GM12878 (cell line): ENCODE results near the gene BORCS8.

Experiments
- CTCF ChIP-seq, 3 experiments: IDR thresholded peaks in 2 of 3; conservative IDR thresholded peaks in 1 of 3; 2 replicates each; pipeline ENCODE4 v1.5.1; 2011; ENCODE audit warnings: low read depth in 3 of 3, low read length in 3 of 3, mild to moderate bottlenecking in 3 of 3, control low read depth in 2 of 3, moderate library complexity in 2 of 3, inconsistent platforms in 1 of 3, mixed read lengths in 1 of 3; ENCODE audit not compliant: control insufficient read depth in 2 of 3, insufficient read depth in 1 of 3; ENCODE audit errors: extremely low read depth in 1 of 3
- NR2C2 ChIP-seq: IDR thresholded peaks from 2 replicates; pipeline ENCODE4 v1.6.1; 2011; ENCODE audit warnings: borderline replicate concordance, low read depth; ENCODE audit not compliant: control insufficient read depth, insufficient read length
- POLR2A ChIP-seq: IDR thresholded peaks from 2 replicates; pipeline ENCODE4 v1.6.1; 2011; ENCODE audit warnings: low read depth, mild to moderate bottlenecking, low read length
- SMC3 ChIP-seq: IDR thresholded peaks from 2 replicates; pipeline ENCODE4 v1.6.1; 2011; ENCODE audit warnings: low read length, improper control_type of control experiment, borderline replicate concordance
- TF ChIP-seq, protein P1 (sequence below): IDR thresholded peaks from 2 replicates; pipeline ENCODE4 v1.6.1; 2011; ENCODE audit warnings: mild to moderate bottlenecking, low read depth, low read length, moderate library complexity; ENCODE audit not compliant: insufficient replicate concordance

DNA sequence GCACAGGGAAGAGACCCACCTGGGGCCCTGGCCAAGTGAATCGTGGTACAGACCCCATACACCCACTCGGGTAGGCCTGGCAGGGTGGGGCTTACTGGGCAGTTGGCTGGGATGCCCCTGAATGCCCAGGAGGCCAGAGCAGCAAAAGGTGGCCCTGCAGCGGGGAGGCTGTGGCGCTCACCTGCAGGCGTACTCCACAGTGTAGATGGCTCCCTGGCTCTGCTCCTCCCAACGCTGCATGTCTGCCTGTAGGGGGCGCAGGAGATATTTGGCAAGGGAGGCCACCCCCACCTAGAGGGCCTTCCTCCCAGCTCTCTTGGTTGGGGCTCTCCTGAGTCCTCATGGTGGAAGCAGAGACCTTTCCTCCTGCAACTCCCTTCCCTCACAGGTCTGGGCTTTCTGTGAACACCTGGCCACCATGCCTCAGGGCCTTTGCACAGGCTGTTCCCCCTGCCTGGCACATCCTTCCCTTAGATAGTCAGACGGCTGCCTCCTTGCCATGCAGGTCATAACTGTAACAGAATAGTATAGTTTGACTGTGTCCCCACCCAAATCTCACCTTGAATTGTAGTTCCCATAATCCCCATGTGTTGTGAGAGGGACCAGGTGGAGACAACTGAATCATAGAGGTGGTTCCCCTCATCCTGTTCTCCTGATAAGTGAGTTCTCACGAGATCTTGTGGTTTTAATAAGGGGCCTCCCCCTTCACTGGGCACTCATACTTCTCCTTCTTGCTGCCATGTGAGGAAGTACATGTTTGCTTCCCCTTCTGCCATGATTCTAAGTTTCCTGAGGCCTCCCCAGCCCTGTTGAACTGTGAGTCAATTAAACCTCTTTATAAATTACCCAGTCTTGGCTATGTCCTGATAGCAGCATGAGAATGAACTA lies 5.9 kb downstream of the BORCS8 start:
- TF ChIP-seq NR2C2: no peak
- TF ChIP-seq, protein P1, sequence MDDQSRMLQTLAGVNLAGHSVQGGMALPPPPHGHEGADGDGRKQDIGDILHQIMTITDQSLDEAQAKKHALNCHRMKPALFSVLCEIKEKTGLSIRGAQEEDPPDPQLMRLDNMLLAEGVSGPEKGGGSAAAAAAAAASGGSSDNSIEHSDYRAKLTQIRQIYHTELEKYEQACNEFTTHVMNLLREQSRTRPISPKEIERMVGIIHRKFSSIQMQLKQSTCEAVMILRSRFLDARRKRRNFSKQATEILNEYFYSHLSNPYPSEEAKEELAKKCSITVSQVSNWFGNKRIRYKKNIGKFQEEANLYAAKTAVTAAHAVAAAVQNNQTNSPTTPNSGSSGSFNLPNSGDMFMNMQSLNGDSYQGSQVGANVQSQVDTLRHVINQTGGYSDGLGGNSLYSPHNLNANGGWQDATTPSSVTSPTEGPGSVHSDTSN: no peak
- no peak for TF ChIP-seq POLR2A
- peak; percentile 32; the same call in 1 of the 2 replicates for TF ChIP-seq SMC3
- peak; percentile 36 to 70 (median 59) for TF ChIP-seq CTCF (IDR thresholded peaks at IDR 0.05 in 2 of 3, conservative IDR thresholded peaks at IDR 0.05 in 1 of 3; ENCODE audit: control insufficient read depth in 2 of 3, extremely low read depth in 1 of 3, insufficient read depth in 1 of 3, low read depth in 3 of 3, low read length in 3 of 3)
